ENCODE results near the gene SOX8. TPM values are rescaled to one million over a fixed set of nuclear protein-coding genes. Genes with fewer than 3 reads are reported as not detected.

The SOX8 gene
- total and polyA plus RNA-seq, 7 experiments from 2014 or later = 0.07 to 5.4 (median 3.1) TPM

DNA sequence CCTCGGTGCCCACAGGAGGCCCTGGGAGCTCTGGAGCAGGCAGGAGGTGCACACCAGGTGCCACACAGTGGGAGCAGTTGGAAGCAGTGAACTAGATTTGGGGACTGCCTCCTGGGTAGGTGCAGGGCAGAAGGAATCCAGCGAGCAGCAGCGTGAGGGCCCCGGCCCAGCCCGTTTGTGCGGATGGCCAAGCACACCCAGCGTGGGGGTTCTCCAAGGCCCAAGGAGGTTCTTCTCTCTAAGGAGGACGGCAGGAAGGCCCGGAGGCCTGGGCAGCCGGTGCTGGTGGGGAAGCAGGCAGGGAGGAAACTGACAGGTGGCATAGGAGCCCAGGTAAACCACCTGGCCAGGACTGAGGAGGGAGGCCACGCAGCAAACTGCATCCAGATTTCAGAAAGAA lies 17.0 kb downstream of the SOX8 start:
- H3K4me1 Mint-ChIP-seq = peaks cover 22 to 60% (median 47%) of the 10 kb centered on the region in 7 donors
- H3K4me1 ChIP-seq (ENCODE audit: control insufficient read depth in 2 of 2, insufficient read depth in 2 of 2, low read length in 2 of 2) = peaks cover 31 to 45% of the 10 kb centered on the region in 2 donors
- H3K27me3 ChIP-seq (ENCODE audit: control insufficient read depth in 2 of 2, insufficient read depth in 2 of 2, low read length in 2 of 2) = no peaks in the 10 kb centered on the region
- H3K27me3 Mint-ChIP-seq = peaks cover 0 to 49% (median 0%) of the 10 kb centered on the region in 5 donors
- H3K27ac Mint-ChIP-seq = peak overlapping the region in 8 of 9 donors; percentile 48 to 98 (median 92)
- ChIA-PET CTCF (interaction anchor here (1.2 to 1.5 kb wide), 2 partner anchors 17 to 26 kb away, joined by 3 to 5 read pairs; partner anchors contain the start of gene SOX8), POLR2A (interaction anchor here (0.8 to 8.1 kb wide), 8 partner anchors 9 to 1157 kb away, joined by 3 to 87 read pairs (median 7); partner anchors contain the start of genes SOX8 and TRAF7)
- DNase-seq (no peak), ATAC-seq (no peak)
- H3K4me3 Mint-ChIP-seq = peak overlapping the region in 6 of 10 donors; percentile 21 to 91 (median 84)
- H3K36me3 Mint-ChIP-seq = peaks cover 0 to 6% (median 0%) of the 10 kb centered on the region in 5 donors
- peaks cover 0 to 9% (median 0%) of the 10 kb centered on the region in 3 experiments for H3K9me3 ChIP-seq (ENCODE audit: control insufficient read depth in 2 of 3, low read length in 3 of 3)
- intact Hi-C loops (cut with micrococcal nuclease) = loop anchor here in 1 of 2 donors (5.0 kb wide), 1 partner anchor 36 kb away; no protein-coding TSS in a partner anchor
- H3K36me3 ChIP-seq (ENCODE audit: control insufficient read depth in 2 of 3, insufficient read depth in 3 of 3, low read length in 3 of 3) = no peaks in the 10 kb centered on the region
- peak overlapping the region; percentile 86 for H3K27ac ChIP-seq (ENCODE audit: low read depth, low read length)
- peaks cover 0 to 9% (median 0%) of the 10 kb centered on the region in 11 donors for H3K9me3 Mint-ChIP-seq
- no peak overlapping the region for H3K4me3 ChIP-seq (ENCODE audit: low read length)

DNA sequence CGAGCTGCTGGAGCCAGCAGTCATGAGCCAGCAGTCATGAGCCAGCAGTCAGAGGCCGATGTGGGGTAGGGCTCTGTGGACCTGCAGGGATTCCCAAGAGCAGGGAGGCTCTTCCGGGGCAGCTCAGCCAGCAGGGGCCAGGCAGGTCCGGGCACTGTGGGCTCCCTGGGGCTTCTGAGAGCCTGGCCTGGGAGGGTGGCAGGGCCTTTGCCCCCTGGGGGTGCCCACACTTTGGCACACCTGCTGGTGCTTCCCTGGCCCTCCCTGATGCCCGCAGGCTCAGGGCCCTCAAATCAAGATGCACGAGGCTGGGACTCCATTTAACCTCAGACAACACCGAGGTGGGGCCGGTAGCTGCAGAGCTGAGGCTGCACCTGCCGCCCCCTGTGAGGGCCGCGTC lies 18.1 kb downstream of the SOX8 start:
- H3K36me3 ChIP-seq (ENCODE audit: control insufficient read depth in 2 of 3, insufficient read depth in 3 of 3, low read length in 3 of 3) = no peaks in the 10 kb centered on the region
- POLR2A ChIA-PET = interaction anchor here (0.9 to 8.1 kb wide), 3 partner anchors 18 to 56 kb away, joined by 4 to 87 read pairs (median 5); partner anchors contain the start of gene SOX8
- Mint-ChIP-seq H3K9me3 (peaks cover 0 to 9% (median 0%) of the 10 kb centered on the region in 11 donors), H3K27me3 (peaks cover 0 to 52% (median 0%) of the 10 kb centered on the region in 5 donors), H3K27ac (peak overlapping the region in 2 of 9 donors; percentile 70 to 91), H3K4me3 (peak overlapping the region in 2 of 10 donors; percentile 57 to 81), H3K36me3 (peaks cover 0 to 6% (median 0%) of the 10 kb centered on the region in 5 donors), H3K4me1 (peaks cover 29 to 69% (median 49%) of the 10 kb centered on the region in 7 donors)
- H3K4me3 ChIP-seq (ENCODE audit: low read length) = no peak overlapping the region
- ATAC-seq (no peak), DNase-seq (no peak)
- H3K27me3 ChIP-seq (ENCODE audit: control insufficient read depth in 2 of 2, insufficient read depth in 2 of 2, low read length in 2 of 2) = no peaks in the 10 kb centered on the region
- no peak overlapping the region for H3K27ac ChIP-seq (ENCODE audit: low read depth, low read length)
- CTCF ChIA-PET = no interaction called here
- intact Hi-C loops (cut with micrococcal nuclease) = loop anchor here in 1 of 2 donors (5.0 kb wide), 1 partner anchor 37 kb away; no protein-coding TSS in a partner anchor
- H3K9me3 ChIP-seq (ENCODE audit: control insufficient read depth in 2 of 3, low read length in 3 of 3) = peaks cover 0 to 9% (median 0%) of the 10 kb centered on the region in 3 experiments
- peaks cover 41 to 54% of the 10 kb centered on the region in 2 donors for H3K4me1 ChIP-seq (ENCODE audit: control insufficient read depth in 2 of 2, insufficient read depth in 2 of 2, low read length in 2 of 2)

DNA sequence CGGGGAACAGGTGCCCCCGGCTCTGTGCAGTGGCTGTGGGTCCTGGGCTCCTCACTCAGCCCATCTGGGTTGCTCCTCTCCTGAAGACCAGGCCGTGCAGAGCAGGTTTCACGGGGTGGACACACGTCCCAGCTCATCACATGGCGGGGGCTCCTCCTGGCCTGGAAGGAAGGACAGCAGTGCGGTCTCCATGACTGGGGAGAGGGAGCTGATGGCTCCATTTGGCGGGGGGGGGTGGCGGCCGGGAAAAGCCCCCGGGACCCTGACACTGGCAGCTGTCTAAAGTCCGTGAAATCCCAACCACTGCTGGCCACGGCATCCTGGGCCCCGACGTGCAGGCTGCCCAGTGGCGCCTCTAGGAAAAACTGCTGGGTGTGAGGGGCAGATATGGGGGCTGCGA lies 19.0 kb downstream of the SOX8 start:
- H3K4me1 ChIP-seq (ENCODE audit: control insufficient read depth in 2 of 2, insufficient read depth in 2 of 2, low read length in 2 of 2) = peaks cover 45 to 62% of the 10 kb centered on the region in 2 donors
- H3K27me3 Mint-ChIP-seq = peaks cover 0 to 42% (median 0%) of the 10 kb centered on the region in 5 donors
- intact Hi-C loops (cut with micrococcal nuclease) = no loop called here

DNA sequence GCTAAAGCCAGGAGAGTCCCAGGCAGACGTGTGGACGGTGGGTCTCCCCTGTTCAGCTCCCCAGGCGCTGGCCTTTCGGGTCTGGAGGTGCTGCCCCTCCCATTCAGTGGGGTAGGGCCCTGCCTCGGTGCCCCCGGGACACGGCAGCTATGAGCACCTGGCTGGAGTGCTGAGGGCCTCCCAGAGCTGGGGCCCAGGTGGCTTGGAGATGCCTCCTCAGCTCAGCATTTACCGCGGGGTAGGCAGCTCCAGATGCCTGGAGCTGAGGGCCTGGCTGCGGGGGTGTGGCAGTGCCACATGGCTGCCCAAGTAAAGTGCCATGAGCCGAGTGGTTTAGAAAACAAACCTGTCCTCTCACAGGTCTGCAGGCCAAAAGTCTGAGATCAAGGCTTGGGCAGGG lies 19.5 kb downstream of the SOX8 start:
- CTCF ChIA-PET = interaction anchor here (0.5 kb wide), 1 partner anchor 117 kb away, joined by 3 read pairs; no protein-coding TSS in a partner anchor
- H3K4me3 Mint-ChIP-seq = peak overlapping the region in 2 of 10 donors; percentile 30 to 68
- H3K36me3 Mint-ChIP-seq = no peaks in the 10 kb centered on the region
- POLR2A ChIA-PET = interaction anchor here (8.1 kb wide), 1 partner anchor 20 kb away, joined by 87 read pairs; the partner anchor contains the start of gene SOX8
- DNase-seq (no peak), ATAC-seq (no peak)
- Histone ChIP-seq H3K27ac (ENCODE audit: low read depth, low read length) (no peak overlapping the region), H3K4me1 (ENCODE audit: control insufficient read depth in 2 of 2, insufficient read depth in 2 of 2, low read length in 2 of 2) (peaks cover 45 to 62% of the 10 kb centered on the region in 2 donors), H3K36me3 (ENCODE audit: control insufficient read depth in 2 of 3, insufficient read depth in 3 of 3, low read length in 3 of 3) (no peaks in the 10 kb centered on the region), H3K9me3 (ENCODE audit: control insufficient read depth in 2 of 3, low read length in 3 of 3) (no peaks in the 10 kb centered on the region), H3K4me3 (ENCODE audit: low read length) (no peak overlapping the region), H3K27me3 (ENCODE audit: control insufficient read depth in 2 of 2, insufficient read depth in 2 of 2, low read length in 2 of 2) (no peaks in the 10 kb centered on the region)
- H3K4me1 Mint-ChIP-seq = peaks cover 23 to 67% (median 45%) of the 10 kb centered on the region in 7 donors
- H3K27me3 Mint-ChIP-seq = peaks cover 0 to 40% (median 0%) of the 10 kb centered on the region in 5 donors
- H3K9me3 Mint-ChIP-seq = peaks cover 0 to under 1% (median 0%) of the 10 kb centered on the region in 11 donors
- intact Hi-C loops (cut with micrococcal nuclease) = no loop called here
- peak overlapping the region in 5 of 9 donors; percentile 15 to 88 (median 48) for H3K27ac Mint-ChIP-seq

More for the DNA sequence above, 19.0 kb downstream of the SOX8 start:
- Histone ChIP-seq H3K4me3 (ENCODE audit: low read length) (no peak overlapping the region), H3K9me3 (ENCODE audit: control insufficient read depth in 2 of 3, low read length in 3 of 3) (peaks cover 0 to under 1% (median 0%) of the 10 kb centered on the region in 3 experiments), H3K27ac (ENCODE audit: low read depth, low read length) (no peak overlapping the region), H3K27me3 (ENCODE audit: control insufficient read depth in 2 of 2, insufficient read depth in 2 of 2, low read length in 2 of 2) (no peaks in the 10 kb centered on the region), H3K36me3 (ENCODE audit: control insufficient read depth in 2 of 3, insufficient read depth in 3 of 3, low read length in 3 of 3) (no peaks in the 10 kb centered on the region)
- Mint-ChIP-seq H3K4me1 (peaks cover 27 to 67% (median 45%) of the 10 kb centered on the region in 7 donors), H3K9me3 (peaks cover 0 to 1% (median 0%) of the 10 kb centered on the region in 11 donors), H3K27ac (no peak overlapping the region), H3K4me3 (no peak overlapping the region), H3K36me3 (no peaks in the 10 kb centered on the region)
- POLR2A ChIA-PET = interaction anchor here (0.7 to 8.1 kb wide), 2 partner anchors 19 to 838 kb away, joined by 3 to 87 read pairs; partner anchors contain the start of gene SOX8
- no peak for ATAC-seq
- DNase-seq = no peak
- CTCF ChIA-PET = no interaction called here

DNA sequence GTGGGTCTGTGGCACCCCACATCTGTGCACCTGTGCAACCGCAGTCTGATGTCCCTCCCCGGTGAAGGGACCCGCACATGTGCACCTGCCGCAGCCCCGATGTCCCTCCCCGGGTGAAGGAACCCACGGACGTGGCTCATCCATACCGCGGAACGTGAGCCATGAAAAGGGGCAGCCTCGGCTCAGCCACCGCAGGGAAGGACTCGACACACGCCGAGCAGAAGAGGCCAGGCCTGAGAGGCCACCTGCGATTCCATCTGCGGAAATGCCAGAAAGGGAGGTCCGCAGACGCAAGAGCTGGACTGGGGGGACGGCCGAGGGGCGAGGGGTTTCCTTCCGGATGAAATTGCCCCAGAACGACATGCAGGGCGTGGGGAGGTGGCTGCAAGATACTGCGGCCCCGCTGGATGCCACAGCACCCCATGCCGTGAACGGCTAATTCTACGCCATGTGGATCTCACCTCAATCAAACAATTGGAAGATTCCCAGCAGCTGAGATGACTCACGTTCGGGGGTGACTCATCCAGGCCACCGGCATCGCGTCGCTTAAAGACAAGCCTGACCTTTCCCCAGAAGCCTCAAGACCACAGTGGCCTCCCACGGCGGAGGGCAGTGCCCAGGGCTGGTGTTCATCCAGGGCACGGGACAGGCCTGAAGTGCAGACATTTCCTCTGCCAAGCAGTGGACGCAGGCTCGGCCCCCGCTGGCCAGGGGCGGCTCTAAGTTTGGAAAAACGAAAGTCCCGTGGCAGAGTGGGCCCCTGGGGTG lies 21.0 kb downstream of the SOX8 start:
- Mint-ChIP-seq H3K4me1 (peaks cover 15 to 56% (median 37%) of the 10 kb centered on the region in 7 donors), H3K27me3 (peaks cover 0 to 29% (median 0%) of the 10 kb centered on the region in 5 donors), H3K9me3 (no peaks in the 10 kb centered on the region), H3K27ac (peak overlapping the region in 7 of 9 donors; percentile 21 to 79 (median 51)), H3K4me3 (peak overlapping the region in 4 of 10 donors; percentile 26 to 44 (median 32)), H3K36me3 (no peaks in the 10 kb centered on the region)
- H3K9me3 ChIP-seq (ENCODE audit: control insufficient read depth in 2 of 3, low read length in 3 of 3) = no peaks in the 10 kb centered on the region
- H3K27me3 ChIP-seq (ENCODE audit: control insufficient read depth in 2 of 2, insufficient read depth in 2 of 2, low read length in 2 of 2) = no peaks in the 10 kb centered on the region
- intact Hi-C loops (cut with micrococcal nuclease) = no loop called here
- peak in 2 of 9 donors; percentile 30 to 77 for DNase-seq
- ChIA-PET POLR2A (no interaction called here), CTCF (no interaction called here)
- ATAC-seq = no peak
- no peaks in the 10 kb centered on the region for H3K36me3 ChIP-seq (ENCODE audit: control insufficient read depth in 2 of 3, insufficient read depth in 3 of 3, low read length in 3 of 3)
- no peak overlapping the region for H3K27ac ChIP-seq (ENCODE audit: low read depth, low read length)
- no peak overlapping the region for H3K4me3 ChIP-seq (ENCODE audit: low read length)
- H3K4me1 ChIP-seq (ENCODE audit: control insufficient read depth in 2 of 2, insufficient read depth in 2 of 2, low read length in 2 of 2) = peaks cover 33 to 48% of the 10 kb centered on the region in 2 donors
